Endothelial cell of umbilical vein (primary cell): ENCODE results near the gene IL1R1. TPM values are rescaled to one million over a fixed set of nuclear protein-coding genes. Genes with fewer than 3 reads are reported as not detected.

Experiments
- BruUV-seq: library from RNA; stranded (reverse); fragments of 400-500 nt; replicated peaks from 2 replicates; lab custom pipeline; 2021; lab: Mats Ljungman, UMichigan
- CTCF ChIA-PET: fragments of 300-600, 350-600 bp; sonication (Branson Sonifier 250); formaldehyde crosslinking; loops from one replicate; lab custom pipeline; 2021; ENCODE audit warnings: antibody characterized with exemption, inconsistent platforms; lab: Charles Lee
- POLR2A ChIA-PET: fragments of 300-600, 350-600 bp; sonication (Branson Sonifier 250); formaldehyde crosslinking; loops from one replicate; lab custom pipeline; 2021; ENCODE audit warnings: antibody characterized with exemption, inconsistent platforms; lab: Charles Lee
- DNase-seq: peaks from one replicate; pipeline ENCODE4 v3.0.0-alpha.2; 2011; ENCODE audit warnings: low read depth, low spot score
- FAIRE-seq: peaks from 2 replicates; lab custom pipeline; 2011; peaks lifted over from hg19 to GRCh38; lab: Jason Lieb, UNC
- H2AFZ ChIP-seq: 2 replicates; pipeline ENCODE4 v1.6.0; 2012; ENCODE audit warnings: low read depth, low read length, control low read depth, inconsistent platforms
- H3K27ac ChIP-seq: 2 replicates; pipeline ENCODE4 v1.5.1; 2011; ENCODE audit warnings: low read depth, mild to moderate bottlenecking, control low read depth, low read length, moderate library complexity; ENCODE audit not compliant: insufficient read depth
- H3K27me3 ChIP-seq, 2 experiments: 2 replicates each; pipeline versions ENCODE4 v1.6.0 to v1.6.1; 2011; ENCODE audit warnings: low read length in 2 of 2, mixed read lengths in 1 of 2; ENCODE audit not compliant: control insufficient read depth in 2 of 2, insufficient read depth in 2 of 2
- H3K36me3 ChIP-seq, 2 experiments: 2 replicates in 1 of 2; 3 replicates in 1 of 2; pipeline ENCODE4 v1.5.1; 2011; ENCODE audit warnings: low read length in 2 of 2, mild to moderate bottlenecking in 1 of 2, moderate library complexity in 1 of 2; ENCODE audit not compliant: control insufficient read depth in 2 of 2, insufficient read depth in 2 of 2; ENCODE audit errors: extremely low read depth in 1 of 2
- H3K4me1 ChIP-seq: 3 replicates; pipeline ENCODE4 v1.5.1; 2011; ENCODE audit warnings: mild to moderate bottlenecking, low read length; ENCODE audit not compliant: control insufficient read depth, insufficient read depth; ENCODE audit errors: extremely low read depth
- H3K4me2 ChIP-seq: 2 replicates; pipeline ENCODE4 v1.6.1; 2011; ENCODE audit warnings: low read length, control low read depth, mixed read lengths; ENCODE audit not compliant: insufficient read depth
- H3K4me3 ChIP-seq, 3 experiments: fragments of 200-600 bp in 1 of 3; sonication (generic), shearing (Covaris generic) in 1 of 3; replicated peaks in 1 of 3; 2 replicates each; pipeline ENCODE4 v1.5.1; 2011 to 2016; ENCODE audit warnings: control low read depth in 3 of 3, low read length in 3 of 3, mild to moderate bottlenecking in 2 of 3, inconsistent platforms in 1 of 3, low read depth in 1 of 3, moderate library complexity in 1 of 3; ENCODE audit not compliant: insufficient read depth in 1 of 3
- H3K79me2 ChIP-seq: 2 replicates; pipeline ENCODE4 v1.6.0; 2012; ENCODE audit warnings: low read length, inconsistent platforms; ENCODE audit not compliant: control insufficient read depth, insufficient read depth
- H3K9ac ChIP-seq: replicated peaks from 2 replicates; pipeline ENCODE3; 2011; ENCODE audit warnings: low read length, control low read depth; ENCODE audit not compliant: insufficient read depth; ENCODE audit errors: extremely low read depth
- H3K9me1 ChIP-seq: replicated peaks from 3 replicates; pipeline ENCODE4 v1.6.0; 2011; ENCODE audit warnings: mild to moderate bottlenecking, low read length; ENCODE audit not compliant: control insufficient read depth, insufficient read depth; ENCODE audit errors: extremely low read depth
- H3K9me3 ChIP-seq: replicated peaks from 2 replicates; pipeline ENCODE4 v1.5.1; 2012; ENCODE audit warnings: low read length, inconsistent platforms; ENCODE audit not compliant: control insufficient read depth, insufficient read depth
- H4K20me1 ChIP-seq: replicated peaks from 2 replicates; pipeline ENCODE3; 2011; ENCODE audit warnings: mild to moderate bottlenecking, low read length; ENCODE audit not compliant: control insufficient read depth, insufficient read depth; ENCODE audit errors: extremely low read depth
- CTCF ChIP-seq, 2 donors: IDR thresholded peaks; 1 replicate in 1 of 2; 2 replicates in 1 of 2; pipeline ENCODE4 v1.5.1; 2011; ENCODE audit warnings: low read length in 2 of 2, mild to moderate bottlenecking in 2 of 2, moderate library complexity in 2 of 2, control low read depth in 1 of 2, inconsistent platforms in 1 of 2, low read depth in 1 of 2; ENCODE audit not compliant: insufficient read depth in 1 of 2; ENCODE audit errors: extremely low read depth in 1 of 2
- EZH2 ChIP-seq: IDR thresholded peaks from 2 replicates; pipeline ENCODE4 v1.6.1; 2012; ENCODE audit warnings: borderline replicate concordance, low read depth, mild to moderate bottlenecking, moderate library complexity, low read length, inconsistent platforms; ENCODE audit not compliant: severe bottlenecking
- FOS ChIP-seq: IDR thresholded peaks from 2 replicates; pipeline ENCODE4 v1.6.1; 2011; ENCODE audit warnings: mild to moderate bottlenecking, low read length, moderate library complexity, borderline replicate concordance; ENCODE audit not compliant: insufficient read depth
- JUN ChIP-seq: IDR thresholded peaks from 2 replicates; pipeline ENCODE4 v1.6.1; 2011; ENCODE audit warnings: borderline replicate concordance, low read depth; ENCODE audit not compliant: insufficient read length, insufficient read depth
- MAX ChIP-seq: IDR thresholded peaks from 2 replicates; pipeline ENCODE4 v1.6.1; 2011; ENCODE audit not compliant: insufficient read depth, insufficient read length
- MYC ChIP-seq: IDR thresholded peaks from one replicate; pipeline ENCODE4 v1.6.1; 2011; ENCODE audit warnings: mild to moderate bottlenecking, low read depth, low read length
- POLR2A ChIP-seq: IDR thresholded peaks from 2 replicates; pipeline ENCODE4 v1.6.1; 2012; ENCODE audit warnings: low read depth, mild to moderate bottlenecking, control low read depth, low read length
- dilution Hi-C: fragments of 300-500 bp; cut with MboI; formaldehyde crosslinking; loops from one replicate; pipeline ENCODE4 v1.15.0; 2019; ENCODE audit warnings: low sequenced_read_pairs; ENCODE audit not compliant: extremely low pct_ligation_motif_present
- intact Hi-C: fragments of 100-400 bp; cut with micrococcal nuclease; formaldehyde crosslinking; loops from one replicate; pipeline ENCODE4 v1.10.0; 2022
- polyA plus RNA-seq, 4 experiments: library from polyadenylated mRNA; depleted of rRNA in 3 of 4; stranded (reverse) in 3 of 4; unstranded in 1 of 4; fragments of >200 nt; gene quantifications; 2 replicates each; pipeline versions ENCODE4 v1.2.1 to v1.2.3, GENCODE V29; 2011 to 2012; ENCODE audit warnings: missing spikeins in 1 of 4
- total RNA-seq: library from RNA; stranded (reverse); gene quantifications from 2 replicates; pipeline ENCODE4 v1.2.3, GENCODE V29; 2021

Gene IL1R1
- total and polyA plus RNA-seq, 2 donors (not counting 3 experiments of a cell fraction or from before 2014, with no cell fraction given) = 5.4 to 5.5 TPM

- Histone ChIP-seq H3K9ac (no peak overlapping the region), H3K4me3 (no peak overlapping the region), H3K36me3 (peaks cover 0 to under 1% of the 10 kb centered on the region in 2 experiments), H2AFZ (no peak overlapping the region), H3K9me3 (peaks cover 4% of the 10 kb centered on the region), H3K27ac (no peak overlapping the region), H4K20me1 (no peaks in the 10 kb centered on the region), H3K4me2 (no peak overlapping the region), H3K4me1 (peaks cover 8% of the 10 kb centered on the region), H3K79me2 (no peaks in the 10 kb centered on the region), H3K9me1 (no peaks in the 10 kb centered on the region), H3K27me3 (no peaks in the 10 kb centered on the region)
- POLR2A ChIA-PET = no interaction called here
- DNase-seq (no peak), FAIRE-seq (no peak)
- BruUV-seq = no TSS peak
- dilution Hi-C loops = no loop called here
- intact Hi-C loops = no loop called here
- no peak for TF ChIP-seq MAX
- TF ChIP-seq JUN = no peak
- TF ChIP-seq FOS = no peak
- TF ChIP-seq MYC = no peak
- TF ChIP-seq CTCF (IDR thresholded peaks at IDR 0.05; ENCODE audit: extremely low read depth in 1 of 2, insufficient read depth in 1 of 2, low read depth in 1 of 2, low read length in 2 of 2) = no peak
- TF ChIP-seq EZH2 = no peak
- no peak for TF ChIP-seq POLR2A
- CTCF ChIA-PET = interaction anchor here (0.9 to 1.5 kb wide), 5 partner anchors 8 to 129 kb away, joined by 3 to 7 read pairs (median 3); no protein-coding TSS in a partner anchor
Measured at GRCh38 chr2:102149243-102149642, 6.7 kb downstream of the IL1R1 start.
